Right lobe of liver (tissue), 6 donors: ENCODE measurements around the gene RIC3. TPM values are rescaled to one million over a fixed set of nuclear protein-coding genes. Genes with fewer than 3 reads are reported as not detected.

Experiments
- ATAC-seq, 4 donors: fragments of 200-7000 bp; cut with Tn5 transposase; one replicate each; pipeline ENCODE4 v1.9.1; 2020; ENCODE audit warnings: mild to moderate bottlenecking in 4 of 4, moderate library complexity in 4 of 4
- DNase-seq, 3 donors: peaks; one replicate each; pipeline ENCODE4 v3.0.0-alpha.2; 2020
- H3K27ac ChIP-seq, 3 donors: fragments of 200-600 bp; one replicate each; pipeline ENCODE4 v1.8.0; 2022
- H3K27me3 ChIP-seq, 2 donors: fragments of 200-600 bp; one replicate each; pipeline ENCODE4 v1.8.0; 2022
- H3K36me3 ChIP-seq, 4 donors: fragments of 200-600 bp; sonication (generic) in 1 of 4; one replicate each; pipeline versions ENCODE4 v1.5.1 to v1.8.0; 2017 to 2022; ENCODE audit warnings: control low read depth in 1 of 4
- H3K4me1 ChIP-seq, 4 donors: fragments of 200-600 bp; sonication (generic) in 1 of 4; one replicate each; pipeline versions ENCODE4 v1.5.1 to v1.8.0; 2017 to 2022; ENCODE audit warnings: control low read depth in 1 of 4
- H3K4me3 ChIP-seq, 3 donors: fragments of 200-600 bp; one replicate each; pipeline ENCODE4 v1.8.0; 2022
- H3K9me3 ChIP-seq, 4 donors: fragments of 200-600 bp; sonication (generic) in 1 of 4; one replicate each; pipeline versions ENCODE4 v1.5.1 to v1.8.0; 2017 to 2022; ENCODE audit warnings: control low read depth in 1 of 4
- CTCF ChIP-seq, 4 donors: fragments of 200-600 bp in 3 of 4; fragments of 450-650 bp in 1 of 4; IDR thresholded peaks; one replicate each; pipeline versions ENCODE4 v1.5.1 to v1.8.0; 2016 to 2022; ENCODE audit warnings: antibody characterized with exemption in 4 of 4, mild to moderate bottlenecking in 2 of 4
- POLR2A ChIP-seq: fragments of 450-650 bp; IDR thresholded peaks from one replicate; pipeline ENCODE4 v1.6.1; 2017; ENCODE audit warnings: antibody characterized with exemption, mild to moderate bottlenecking
- WGBS: methylation state at CpG from one replicate; pipeline ENCODE4 v1.1.6; 2018; ENCODE audit warnings: low coverage, low lambda C conversion rate; ENCODE audit not compliant: insufficient coverage; ENCODE audit errors: missing lambda C conversion rate; 5-methylcytosine and 5-hydroxymethylcytosine counted together
- intact Hi-C, 2 donors: fragments of 100-400 bp; cut with DNase I; formaldehyde crosslinking; loops; one replicate each; pipeline versions ENCODE4 v1.11.2 to v1.14.1; 2022
- total RNA-seq, 6 experiments: library from RNA; depleted of rRNA in 2 of 6; stranded (reverse); fragments of >200 nt in 2 of 6; fragmentation: NEBNext Ultra II Directional in 3 of 6; extraction: Animal tissue kit (Norgen Biotek cat#: 25700) in 3 of 6; gene quantifications; one replicate each; pipeline versions ENCODE4 v1.1.0 to v1.2.4, GENCODE V29; 2016 to 2023
- donor health status: DM: no; HTN: yes; CAD: no.
- donor health status: DM: no; HTN: no; CAD: no.
- donor health status: DM: no; HTN: no; CAD: no.
- donor health status: DM: no; HTN: yes; CAD: no.
- donor health status: DM: no; HTN: yes; CAD: no.

Gene RIC3
- total RNA-seq, 6 experiments from 2014 or later: 1.4 to 7.3 (median 3.6) TPM

- no peak overlapping the region for H3K27ac ChIP-seq
These were observed 102.6 kb downstream of the RIC3 start for GRCh38 chr11:8066036-8066910.

GRCh38 chr11:8065031-8065430, 103.8 kb downstream of the RIC3 start:
- ATAC-seq (no peak), DNase-seq (peak in 1 of 3 donors; percentile 20)
- intact Hi-C loops: no loop called here
- no CpG with 5 or more reads among the region's 2 CpGs for WGBS
- H3K9me3 ChIP-seq: no peaks in the 10 kb centered on the region
- no peak overlapping the region for H3K27ac ChIP-seq
- no peaks in the 10 kb centered on the region for H3K36me3 ChIP-seq
- peaks cover 0 to 20% (median 9%) of the 10 kb centered on the region in 4 donors for H3K4me1 ChIP-seq
- no peak overlapping the region for H3K4me3 ChIP-seq
- no peaks in the 10 kb centered on the region for H3K27me3 ChIP-seq
- TF ChIP-seq POLR2A (no peak), CTCF (IDR thresholded peaks at IDR 0.05) (no peak)

More at GRCh38 chr11:8066036-8066910, 102.6 kb downstream of the RIC3 start:
- DNase-seq: no peak
- Histone ChIP-seq H3K27me3 (no peaks in the 10 kb centered on the region), H3K4me1 (peaks cover 0 to 22% (median 9%) of the 10 kb centered on the region in 4 donors), H3K36me3 (no peaks in the 10 kb centered on the region), H3K9me3 (no peaks in the 10 kb centered on the region), H3K4me3 (no peak overlapping the region)
- intact Hi-C loops: no loop called here
- no peak for TF ChIP-seq CTCF (IDR thresholded peaks at IDR 0.05)
- TF ChIP-seq POLR2A: no peak
- WGBS: 73% methylated on average over 2 of the region's 17 CpGs
- no peak for ATAC-seq

GRCh38 chr11:8063324-8063723, 105.5 kb downstream of the RIC3 start:
- Histone ChIP-seq H3K36me3 (no peaks in the 10 kb centered on the region), H3K4me1 (peaks cover 0 to 6% (median 2%) of the 10 kb centered on the region in 4 donors), H3K9me3 (no peaks in the 10 kb centered on the region), H3K27ac (no peak overlapping the region), H3K27me3 (no peaks in the 10 kb centered on the region), H3K4me3 (no peak overlapping the region)
- DNase-seq (peak in 1 of 3 donors; percentile 39), ATAC-seq (no peak)
- 33% methylated on average over 3 of the region's 7 CpGs for WGBS
- TF ChIP-seq CTCF (IDR thresholded peaks at IDR 0.05) (no peak), POLR2A (no peak)
- intact Hi-C loops: no loop called here

- WGBS: 87% methylated on average over 8 of the region's 13 CpGs
These were observed 106.0 kb downstream of the RIC3 start for GRCh38 chr11:8062781-8063257.

More at GRCh38 chr11:8062781-8063257, 106.0 kb downstream of the RIC3 start:
- H3K36me3 ChIP-seq: no peaks in the 10 kb centered on the region
- intact Hi-C loops: no loop called here
- DNase-seq (peak in 1 of 3 donors; percentile 23), ATAC-seq (no peak)
- H3K27me3 ChIP-seq: no peaks in the 10 kb centered on the region
- H3K4me1 ChIP-seq: peaks cover 0 to under 1% (median 0%) of the 10 kb centered on the region in 4 donors
- TF ChIP-seq CTCF (IDR thresholded peaks at IDR 0.05) (no peak), POLR2A (no peak)
- no peak overlapping the region for H3K27ac ChIP-seq
- H3K4me3 ChIP-seq: no peak overlapping the region
- no peaks in the 10 kb centered on the region for H3K9me3 ChIP-seq
